CD14-positive monocyte (primary cell): ENCODE results near the gene DBN1. TPM values are rescaled to one million over a fixed set of nuclear protein-coding genes. Genes with fewer than 3 reads are reported as not detected.

ENCODE experiments used
- DNase-seq, 3 donors: peaks; one replicate each; pipeline ENCODE4 v3.0.0-alpha.2; 2011 to 2022
- H2AFZ ChIP-seq: 2 replicates; pipeline ENCODE4 v1.6.0; 2012; ENCODE audit warnings: mild to moderate bottlenecking, low read depth, low read length, inconsistent platforms; ENCODE audit not compliant: insufficient read depth, poor library complexity, severe bottlenecking
- H3K27ac ChIP-seq, 2 donors: 1 replicate in 1 of 2; 2 replicates in 1 of 2; pipeline ENCODE4 v1.5.1; 2012 to 2013; ENCODE audit warnings: low read length in 2 of 2, control low read depth in 1 of 2, inconsistent platforms in 1 of 2, low read depth in 1 of 2, mild to moderate bottlenecking in 1 of 2
- H3K27me3 ChIP-seq, 2 donors: one replicate each; pipeline versions ENCODE4 v1.6.0 to v1.6.1; 2011 to 2013; ENCODE audit warnings: low read length in 2 of 2; ENCODE audit not compliant: control insufficient read depth in 2 of 2, insufficient read depth in 2 of 2
- H3K36me3 ChIP-seq, 2 donors: replicated peaks in 1 of 2; 1 replicate in 1 of 2; 2 replicates in 1 of 2; pipeline versions ENCODE4 v1.5.1 to v1.6.1; 2012 to 2013; ENCODE audit warnings: low read length in 2 of 2, control low read depth in 1 of 2, inconsistent platforms in 1 of 2, mild to moderate bottlenecking in 1 of 2; ENCODE audit not compliant: insufficient read depth in 2 of 2, control insufficient read depth in 1 of 2
- H3K4me1 ChIP-seq, 2 donors: 1 replicate in 1 of 2; 2 replicates in 1 of 2; pipeline versions ENCODE4 v1.5.1 to v1.6.1; 2012 to 2013; ENCODE audit warnings: low read length in 2 of 2, control low read depth in 1 of 2, inconsistent platforms in 1 of 2, mild to moderate bottlenecking in 1 of 2, moderate library complexity in 1 of 2; ENCODE audit not compliant: insufficient read depth in 2 of 2, control insufficient read depth in 1 of 2
- H3K4me2 ChIP-seq: replicated peaks from 2 replicates; pipeline ENCODE3; 2012; ENCODE audit warnings: low read length, moderate library complexity, mild to moderate bottlenecking; ENCODE audit not compliant: poor library complexity, severe bottlenecking; ENCODE audit errors: extremely low read depth
- H3K4me3 ChIP-seq, 3 experiments: fragments of 200-600 bp in 1 of 3; sonication (generic) in 1 of 3; replicated peaks in 1 of 3; 1 replicate in 2 of 3; 2 replicates in 1 of 3; pipeline ENCODE4 v1.5.1; 2011 to 2013; ENCODE audit warnings: low read length in 3 of 3, mild to moderate bottlenecking in 3 of 3, control low read depth in 2 of 3, low read depth in 2 of 3, inconsistent platforms in 1 of 3, moderate library complexity in 1 of 3
- H3K79me2 ChIP-seq: 2 replicates; pipeline ENCODE4 v1.6.0; 2012; ENCODE audit warnings: mild to moderate bottlenecking, control low read depth, inconsistent platforms, low read length, moderate library complexity; ENCODE audit not compliant: insufficient read depth
- H3K9ac ChIP-seq: 2 replicates; pipeline ENCODE4 v1.6.0; 2017; ENCODE audit warnings: low read length, mild to moderate bottlenecking; ENCODE audit not compliant: insufficient read depth, poor library complexity, severe bottlenecking
- H3K9me3 ChIP-seq, 2 donors: replicated peaks in 1 of 2; 1 replicate in 1 of 2; 2 replicates in 1 of 2; pipeline versions ENCODE4 v1.5.1 to v1.6.1; 2012 to 2013; ENCODE audit warnings: low read length in 2 of 2, control low read depth in 1 of 2; ENCODE audit not compliant: control insufficient read depth in 1 of 2, insufficient read depth in 1 of 2
- H4K20me1 ChIP-seq: 2 replicates; pipeline ENCODE4 v1.6.0; 2012; ENCODE audit warnings: mild to moderate bottlenecking, low read length, control low read depth, moderate library complexity; ENCODE audit not compliant: insufficient read depth
- H3K27ac Mint-ChIP-seq, 7 donors: one replicate each; pipeline ENCODE4 v1.8.0; 2020; ENCODE audit warnings: mild to moderate bottlenecking in 7 of 7, mixed read lengths in 7 of 7, moderate library complexity in 6 of 7, inconsistent platforms in 2 of 7
- H3K27me3 Mint-ChIP-seq, 3 donors: one replicate each; pipeline ENCODE4 v1.8.0; 2021 to 2022; ENCODE audit warnings: low read depth in 3 of 3, mild to moderate bottlenecking in 3 of 3, mixed read lengths in 3 of 3, moderate library complexity in 3 of 3, inconsistent platforms in 1 of 3
- H3K36me3 Mint-ChIP-seq, 2 donors: one replicate each; pipeline ENCODE4 v1.8.0; 2020; ENCODE audit warnings: mixed read lengths in 2 of 2, inconsistent platforms in 1 of 2, mild to moderate bottlenecking in 1 of 2
- H3K4me1 Mint-ChIP-seq: one replicate; pipeline ENCODE4 v1.8.0; 2020; ENCODE audit warnings: mild to moderate bottlenecking, mixed read lengths
- H3K4me3 Mint-ChIP-seq, 2 donors: one replicate each; pipeline ENCODE4 v1.8.0; 2020; ENCODE audit warnings: mild to moderate bottlenecking in 2 of 2, mixed read lengths in 2 of 2, moderate library complexity in 1 of 2
- H3K9me3 Mint-ChIP-seq, 7 donors: one replicate each; pipeline ENCODE4 v1.8.0; 2020 to 2022; ENCODE audit warnings: mixed read lengths in 7 of 7, mild to moderate bottlenecking in 6 of 7, moderate library complexity in 6 of 7, inconsistent platforms in 2 of 7
- CTCF ChIP-seq: fragments of 200-600 bp; IDR thresholded peaks from one replicate; pipeline ENCODE4 v1.8.0; 2022; ENCODE audit warnings: antibody characterized with exemption, mild to moderate bottlenecking
- WGBS: methylation state at CpG from one replicate; pipeline ENCODE4 v1.1.5; 2013; ENCODE audit warnings: missing lambda C conversion rate; ENCODE audit not compliant: insufficient coverage; 5-methylcytosine and 5-hydroxymethylcytosine counted together
- intact Hi-C, 2 donors: fragments of 100-400 bp; cut with micrococcal nuclease; formaldehyde crosslinking; loops; one replicate each; pipeline versions ENCODE4 v1.15.0 to v1.15.1; 2023
- polyA plus RNA-seq, 3 donors: library from polyadenylated mRNA; depleted of rRNA in 1 of 3; unstranded in 2 of 3; stranded (reverse) in 1 of 3; fragments of 300-500 nt in 2 of 3; fragments of >200 nt in 1 of 3; fragmentation: Illumina TruSeq in 2 of 3; gene quantifications; 1 replicate in 2 of 3; 2 replicates in 1 of 3; pipeline ENCODE4 v1.2.3, GENCODE V29; 2012 to 2021

The DBN1 gene
- polyA plus RNA-seq, 3 donors, result 0.71 to 1.6 (median 0.73) TPM

- Mint-ChIP-seq H3K4me1 (peaks cover 51% of the 10 kb centered on the region), H3K27me3 (peaks cover 0 to 8% (median 3%) of the 10 kb centered on the region in 3 donors), H3K27ac (peak overlapping the region; percentile 99 to 100 (median 99)), H3K9me3 (peaks cover 0 to 5% (median 0%) of the 10 kb centered on the region in 7 donors), H3K36me3 (peaks cover 50 to 75% of the 10 kb centered on the region in 2 donors), H3K4me3 (peak overlapping the region; percentile 98 to 99)
- intact Hi-C loops, result loop anchor here in 1 of 2 donors (2.0 to 10.0 kb wide), 2 partner anchors 14 to 194 kb away; partner anchors contain the start of gene MXD3
- H3K9me3 ChIP-seq, result no peaks in the 10 kb centered on the region
- H3K27ac ChIP-seq, result peak overlapping the region; percentile 98 to 100
- peak overlapping the region; percentile 99 for H3K4me2 ChIP-seq
- peak in 1 of 3 donors; percentile 24 for DNase-seq
- WGBS, result 0% methylated on average over 3 of the region's 8 CpGs
- peak overlapping the region; percentile 27 for H2AFZ ChIP-seq
- peak overlapping the region; percentile 82 to 100 (median 96) for H3K4me3 ChIP-seq
- H3K36me3 ChIP-seq, result peaks cover 45 to 54% of the 10 kb centered on the region in 2 donors
- no peaks in the 10 kb centered on the region for H3K27me3 ChIP-seq
- TF ChIP-seq CTCF, result no peak
- H3K4me1 ChIP-seq, result peaks cover 55 to 76% of the 10 kb centered on the region in 2 donors
- peaks cover 50% of the 10 kb centered on the region for H4K20me1 ChIP-seq
- H3K79me2 ChIP-seq, result peaks cover 67% of the 10 kb centered on the region
- peak overlapping the region; percentile 99 for H3K9ac ChIP-seq
Observed at GRCh38 chr5:177508837-177509236, 35.4 kb upstream of the DBN1 start.

- H3K9ac ChIP-seq, result peak overlapping the region; percentile 99
- DNase-seq, result no peak
- H3K79me2 ChIP-seq, result peaks cover 65% of the 10 kb centered on the region
- peak overlapping the region; percentile 98 to 100 for H3K27ac ChIP-seq
- H3K27me3 ChIP-seq, result no peaks in the 10 kb centered on the region
- peak overlapping the region; percentile 98 to 99 for H3K4me3 Mint-ChIP-seq
- peak overlapping the region; percentile 26 for H2AFZ ChIP-seq
- peaks cover 61 to 83% of the 10 kb centered on the region in 2 donors for H3K4me1 ChIP-seq
- intact Hi-C loops, result loop anchor here in 1 of 2 donors (2.0 to 10.0 kb wide), 2 partner anchors 13 to 193 kb away; partner anchors contain the start of gene MXD3
- H3K27me3 Mint-ChIP-seq, result peaks cover 0 to 8% (median 3%) of the 10 kb centered on the region in 3 donors
- no peak for TF ChIP-seq CTCF
- H3K27ac Mint-ChIP-seq, result peak overlapping the region; percentile 99 to 100 (median 99)
- 18% methylated on average over 21 of the region's 26 CpGs for WGBS
- peak overlapping the region; percentile 82 to 100 (median 96) for H3K4me3 ChIP-seq
- H3K4me1 Mint-ChIP-seq, result peaks cover 57% of the 10 kb centered on the region
- H3K9me3 ChIP-seq, result no peaks in the 10 kb centered on the region
- H4K20me1 ChIP-seq, result peaks cover 56% of the 10 kb centered on the region
- H3K36me3 Mint-ChIP-seq, result peaks cover 50 to 75% of the 10 kb centered on the region in 2 donors
- peak overlapping the region; percentile 99 for H3K4me2 ChIP-seq
- peaks cover 0 to 5% (median 0%) of the 10 kb centered on the region in 7 donors for H3K9me3 Mint-ChIP-seq
- peaks cover 45 to 54% of the 10 kb centered on the region in 2 donors for H3K36me3 ChIP-seq
Observed at GRCh38 chr5:177508221-177508611, 34.8 kb upstream of the DBN1 start.
